ENCODE data around the gene MORN5.

DNA sequence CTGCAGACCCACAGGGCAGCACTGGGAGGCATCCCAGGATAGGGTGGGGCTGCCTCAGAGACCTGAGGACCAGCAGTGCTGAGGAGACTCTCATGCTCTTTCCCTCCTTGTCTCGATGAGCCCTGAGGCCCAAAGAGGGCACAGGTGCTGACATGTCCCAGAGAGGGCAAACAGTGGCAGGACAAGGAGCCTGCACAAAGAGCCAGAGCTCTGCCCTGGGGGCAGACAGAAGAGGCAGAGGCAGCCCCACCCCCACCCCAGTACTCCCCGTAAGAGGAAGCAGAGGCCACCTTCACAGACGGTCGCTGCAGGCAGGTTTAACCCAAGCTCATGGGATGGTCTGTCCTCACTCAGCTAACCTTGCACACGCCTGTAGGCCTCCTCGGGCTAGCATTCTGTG, 37.2 kb upstream of the MORN5 start:
- TF ChIP-seq, protein P1, sequence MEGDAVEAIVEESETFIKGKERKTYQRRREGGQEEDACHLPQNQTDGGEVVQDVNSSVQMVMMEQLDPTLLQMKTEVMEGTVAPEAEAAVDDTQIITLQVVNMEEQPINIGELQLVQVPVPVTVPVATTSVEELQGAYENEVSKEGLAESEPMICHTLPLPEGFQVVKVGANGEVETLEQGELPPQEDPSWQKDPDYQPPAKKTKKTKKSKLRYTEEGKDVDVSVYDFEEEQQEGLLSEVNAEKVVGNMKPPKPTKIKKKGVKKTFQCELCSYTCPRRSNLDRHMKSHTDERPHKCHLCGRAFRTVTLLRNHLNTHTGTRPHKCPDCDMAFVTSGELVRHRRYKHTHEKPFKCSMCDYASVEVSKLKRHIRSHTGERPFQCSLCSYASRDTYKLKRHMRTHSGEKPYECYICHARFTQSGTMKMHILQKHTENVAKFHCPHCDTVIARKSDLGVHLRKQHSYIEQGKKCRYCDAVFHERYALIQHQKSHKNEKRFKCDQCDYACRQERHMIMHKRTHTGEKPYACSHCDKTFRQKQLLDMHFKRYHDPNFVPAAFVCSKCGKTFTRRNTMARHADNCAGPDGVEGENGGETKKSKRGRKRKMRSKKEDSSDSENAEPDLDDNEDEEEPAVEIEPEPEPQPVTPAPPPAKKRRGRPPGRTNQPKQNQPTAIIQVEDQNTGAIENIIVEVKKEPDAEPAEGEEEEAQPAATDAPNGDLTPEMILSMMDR (IDR thresholded peaks at IDR 0.05): no peak
- no peak for TF ChIP-seq POLR2A (IDR thresholded peaks at IDR 0.05)

All from tibial nerve (tissue), 3 donors.